GM23338 (cell line): ENCODE measurements around the gene CYTIP.
"Not testable (repeated sequence)": the region's sequence is repeated elsewhere in the genome, so short reads cannot be mapped to it uniquely, and the experiment has no call there.

Experiments
- EZH2 ChIP-seq: fragments of 200-600 bp; sonication (generic); IDR thresholded peaks from one replicate; pipeline ENCODE4 v1.8.0; 2017; ENCODE audit warnings: antibody characterized with exemption, mild to moderate bottlenecking, low read depth; ENCODE audit not compliant: unreplicated experiment
- EZH2phosphoT487 ChIP-seq: fragments of 200-600 bp; sonication (generic); IDR thresholded peaks from one replicate; pipeline ENCODE4 v1.8.1; 2018; ENCODE audit warnings: antibody characterized with exemption; ENCODE audit not compliant: unreplicated experiment
- JUNB ChIP-seq: IDR thresholded peaks from one replicate; pipeline ENCODE4 v1.6.1; 2016; ENCODE audit warnings: antibody characterized with exemption; ENCODE audit not compliant: unreplicated experiment
- POLR2AphosphoS5 ChIP-seq: IDR thresholded peaks from 2 replicates; pipeline ENCODE4 v1.6.1; 2016; ENCODE audit warnings: antibody characterized with exemption, low read depth
- REST ChIP-seq: IDR thresholded peaks from one replicate; pipeline ENCODE4 v1.6.1; 2018; ENCODE audit warnings: antibody characterized with exemption; ENCODE audit not compliant: unreplicated experiment
- STAT1 ChIP-seq: IDR thresholded peaks from one replicate; pipeline ENCODE4 v1.6.1; 2016; ENCODE audit warnings: antibody characterized with exemption; ENCODE audit not compliant: unreplicated experiment
- TF ChIP-seq, protein P1 (sequence below), 2 experiments: fragments of 200-600 bp in 1 of 2; sonication (generic) in 1 of 2; conservative IDR thresholded peaks; 2 replicates each; pipeline versions ENCODE4 v1.5.1 to v1.6.1; 2016 to 2017; ENCODE audit warnings: antibody characterized with exemption in 2 of 2, low read depth in 2 of 2, mild to moderate bottlenecking in 2 of 2, moderate library complexity in 1 of 2

DNA sequence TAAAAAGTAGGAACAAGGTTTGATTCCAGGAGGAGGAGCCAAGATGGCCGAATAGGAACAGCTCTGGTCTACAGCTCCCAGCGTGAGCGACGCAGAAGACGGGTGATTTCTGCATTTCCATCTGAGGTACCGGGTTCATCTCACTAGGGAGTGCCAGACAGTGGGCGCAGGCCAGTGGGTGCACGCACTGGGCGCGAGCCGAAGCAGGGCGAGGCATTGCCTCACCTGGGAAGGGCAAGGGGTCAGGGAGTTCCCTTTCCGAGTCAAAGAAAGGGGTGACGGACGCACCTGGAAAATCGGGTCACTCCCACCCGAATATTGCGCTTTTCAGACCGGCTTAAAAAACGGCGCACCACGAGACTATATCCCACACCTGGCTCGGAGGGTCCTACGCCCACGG is 75.4 kb downstream of the CYTIP start:
- TF ChIP-seq, protein P1, sequence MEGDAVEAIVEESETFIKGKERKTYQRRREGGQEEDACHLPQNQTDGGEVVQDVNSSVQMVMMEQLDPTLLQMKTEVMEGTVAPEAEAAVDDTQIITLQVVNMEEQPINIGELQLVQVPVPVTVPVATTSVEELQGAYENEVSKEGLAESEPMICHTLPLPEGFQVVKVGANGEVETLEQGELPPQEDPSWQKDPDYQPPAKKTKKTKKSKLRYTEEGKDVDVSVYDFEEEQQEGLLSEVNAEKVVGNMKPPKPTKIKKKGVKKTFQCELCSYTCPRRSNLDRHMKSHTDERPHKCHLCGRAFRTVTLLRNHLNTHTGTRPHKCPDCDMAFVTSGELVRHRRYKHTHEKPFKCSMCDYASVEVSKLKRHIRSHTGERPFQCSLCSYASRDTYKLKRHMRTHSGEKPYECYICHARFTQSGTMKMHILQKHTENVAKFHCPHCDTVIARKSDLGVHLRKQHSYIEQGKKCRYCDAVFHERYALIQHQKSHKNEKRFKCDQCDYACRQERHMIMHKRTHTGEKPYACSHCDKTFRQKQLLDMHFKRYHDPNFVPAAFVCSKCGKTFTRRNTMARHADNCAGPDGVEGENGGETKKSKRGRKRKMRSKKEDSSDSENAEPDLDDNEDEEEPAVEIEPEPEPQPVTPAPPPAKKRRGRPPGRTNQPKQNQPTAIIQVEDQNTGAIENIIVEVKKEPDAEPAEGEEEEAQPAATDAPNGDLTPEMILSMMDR (conservative IDR thresholded peaks at IDR 0.05; ENCODE audit: low read depth in 2 of 2) = not testable (repeated sequence)
- TF ChIP-seq EZH2, POLR2AphosphoS5, STAT1, REST, EZH2phosphoT487, JUNB: not testable (repeated sequence)
